GM23248 (cell line): ENCODE results near the gene SLC9A9. TPM values are rescaled to one million over a fixed set of nuclear protein-coding genes. Genes with fewer than 3 reads are reported as not detected.

Experiments used
- DNase-seq: peaks from one replicate; pipeline ENCODE4 v3.0.0-alpha.2; 2015
- H2AFZ ChIP-seq: fragments of 200-600 bp; sonication (generic); 2 replicates; pipeline ENCODE4 v1.6.1; 2016; ENCODE audit warnings: antibody characterized with exemption
- H3F3A ChIP-seq: fragments of 200-600 bp; sonication (generic); 2 replicates; pipeline ENCODE4 v1.6.1; 2016; ENCODE audit warnings: mild to moderate bottlenecking, antibody characterized with exemption, mixed run types; ENCODE audit not compliant: insufficient read depth
- H3K27ac ChIP-seq: fragments of 200-600 bp; sonication (generic); 2 replicates; pipeline ENCODE4 v1.5.1; 2016; ENCODE audit warnings: mild to moderate bottlenecking
- H3K27me3 ChIP-seq: fragments of 200-600 bp; sonication (generic); replicated peaks from 2 replicates; pipeline ENCODE4 v1.6.1; 2016; ENCODE audit warnings: mild to moderate bottlenecking; ENCODE audit not compliant: insufficient read depth
- H3K36me3 ChIP-seq: fragments of 200-600 bp; sonication (generic); 2 replicates; pipeline ENCODE4 v1.6.1; 2016; ENCODE audit warnings: low read depth, mild to moderate bottlenecking
- H3K4me1 ChIP-seq: fragments of 200-600 bp; sonication (generic); 2 replicates; pipeline ENCODE4 v1.6.1; 2016; ENCODE audit warnings: mild to moderate bottlenecking; ENCODE audit not compliant: insufficient read depth
- H3K4me2 ChIP-seq: fragments of 200-600 bp; sonication (generic); one replicate; pipeline ENCODE4 v1.6.1; 2016; ENCODE audit warnings: mild to moderate bottlenecking; ENCODE audit not compliant: unreplicated experiment
- H3K4me3 ChIP-seq: fragments of 200-600 bp; sonication (generic); 2 replicates; pipeline ENCODE4 v1.5.1; 2016; ENCODE audit warnings: mild to moderate bottlenecking
- H3K79me2 ChIP-seq: fragments of 200-600 bp; sonication (generic); 2 replicates; pipeline ENCODE4 v1.6.1; 2016; ENCODE audit warnings: mild to moderate bottlenecking; ENCODE audit not compliant: insufficient read depth
- H3K9ac ChIP-seq: fragments of 200-600 bp; sonication (generic); 2 replicates; pipeline ENCODE4 v1.6.1; 2016; ENCODE audit warnings: mild to moderate bottlenecking
- H3K9me2 ChIP-seq: fragments of 200-600 bp; sonication (generic); 2 replicates; pipeline ENCODE4 v1.6.1; 2016; ENCODE audit warnings: mixed run types, mild to moderate bottlenecking, moderate library complexity; ENCODE audit not compliant: insufficient read depth
- H3K9me3 ChIP-seq: fragments of 200-600 bp; sonication (generic); one replicate; pipeline ENCODE4 v1.6.1; 2017; ENCODE audit warnings: low read depth
- H4K20me1 ChIP-seq: fragments of 200-600 bp; sonication (generic); 2 replicates; pipeline ENCODE4 v1.6.0; 2016; ENCODE audit not compliant: insufficient read depth
- EZH2 ChIP-seq: fragments of 200-600 bp; sonication (generic); IDR thresholded peaks from 2 replicates; pipeline ENCODE4 v1.6.1; 2018; ENCODE audit warnings: antibody characterized with exemption, mild to moderate bottlenecking; ENCODE audit not compliant: insufficient read depth, poor library complexity, severe bottlenecking
- EZH2phosphoT487 ChIP-seq: fragments of 200-600 bp; sonication (generic); IDR thresholded peaks from 2 replicates; pipeline ENCODE4 v1.6.1; 2018; ENCODE audit warnings: antibody characterized with exemption, moderate library complexity, mild to moderate bottlenecking, low read depth; ENCODE audit not compliant: insufficient read depth
- WGBS, 2 experiments: methylation state at CpG; one replicate each; pipeline ENCODE4 v1.1.6; 2015 to 2017; ENCODE audit warnings: low lambda C conversion rate in 2 of 2, low coverage in 1 of 2; ENCODE audit errors: missing lambda C conversion rate in 2 of 2; 5-methylcytosine and 5-hydroxymethylcytosine counted together
- in situ Hi-C: fragments of 300-500 bp; cut with MboI; formaldehyde crosslinking; loops from 2 replicates; pipeline ENCODE4 v1.15.0; 2020
- polyA plus RNA-seq: library from polyadenylated mRNA; unstranded; fragments of >200 nt; fragmentation: Nextera tagmentation; extraction: Ambion mirVana; gene quantifications from 2 replicates; pipeline ENCODE4 v1.2.1, GENCODE V29; 2016
- total RNA-seq: library from RNA; depleted of rRNA; stranded (reverse); fragments of >200 nt; shearing (Covaris generic); gene quantifications from 2 replicates; pipeline ENCODE4 v1.2.3, GENCODE V29; 2014

SLC9A9 gene
- total and polyA plus RNA-seq, 2 experiments from 2014 or later, result 2.8 to 3.2 TPM

GRCh38 chr3:143479727-143480126 is 368.5 kb downstream of the SLC9A9 start:
- Histone ChIP-seq H3K9me3 (no peaks in the 10 kb centered on the region), H3F3A (no peaks in the 10 kb centered on the region), H3K9me2 (no peaks in the 10 kb centered on the region), H3K27me3 (no peaks in the 10 kb centered on the region), H3K36me3 (no peaks in the 10 kb centered on the region), H3K4me2 (no peak overlapping the region), H2AFZ (no peak overlapping the region), H3K27ac (no peak overlapping the region), H4K20me1 (no peaks in the 10 kb centered on the region), H3K9ac (no peak overlapping the region), H3K4me3 (no peak overlapping the region), H3K79me2 (no peaks in the 10 kb centered on the region), H3K4me1 (peaks cover 11% of the 10 kb centered on the region; the same call in 1 of the 2 replicates)
- TF ChIP-seq EZH2phosphoT487 (no peak), EZH2 (no peak)
- in situ Hi-C loops, result no loop called here
- 95 to 96% methylated on average over 1 of the region's 1 CpG for WGBS, 2 experiments
- no peak for DNase-seq

- H3K9ac ChIP-seq, result no peak overlapping the region
- H3K36me3 ChIP-seq, result no peaks in the 10 kb centered on the region
- peaks cover 11% of the 10 kb centered on the region; the same call in 1 of the 2 replicates for H3K4me1 ChIP-seq
- DNase-seq, result no peak
- H3K9me2 ChIP-seq, result no peaks in the 10 kb centered on the region
- 65 to 74% methylated on average over 3 of the region's 3 CpGs for WGBS, 2 experiments
- H3K79me2 ChIP-seq, result no peaks in the 10 kb centered on the region
- in situ Hi-C loops, result no loop called here
- no peaks in the 10 kb centered on the region for H4K20me1 ChIP-seq
- TF ChIP-seq EZH2phosphoT487 (no peak), EZH2 (no peak)
- no peak overlapping the region for H3K27ac ChIP-seq
- H3F3A ChIP-seq, result no peaks in the 10 kb centered on the region
- H3K9me3 ChIP-seq, result no peaks in the 10 kb centered on the region
- no peak overlapping the region for H3K4me2 ChIP-seq
- no peaks in the 10 kb centered on the region for H3K27me3 ChIP-seq
- no peak overlapping the region for H3K4me3 ChIP-seq
- H2AFZ ChIP-seq, result no peak overlapping the region
Measured at GRCh38 chr3:143478115-143478693, 370.1 kb downstream of the SLC9A9 start.

- no peak overlapping the region for H2AFZ ChIP-seq
- no peak overlapping the region for H3K4me2 ChIP-seq
- H3K27me3 ChIP-seq, result no peaks in the 10 kb centered on the region
- H3K79me2 ChIP-seq, result no peaks in the 10 kb centered on the region
- 0 out of 2 replicates have a peak, but pooled peaks cover 4% of the 10 kb centered on the region for H3K4me1 ChIP-seq
- no peaks in the 10 kb centered on the region for H4K20me1 ChIP-seq
- TF ChIP-seq EZH2phosphoT487 (no peak), EZH2 (no peak)
- no peaks in the 10 kb centered on the region for H3F3A ChIP-seq
- H3K9ac ChIP-seq, result no peak overlapping the region
- DNase-seq, result peak; percentile 8
- H3K36me3 ChIP-seq, result no peaks in the 10 kb centered on the region
- no peaks in the 10 kb centered on the region for H3K9me3 ChIP-seq
- in situ Hi-C loops, result no loop called here
- no peaks in the 10 kb centered on the region for H3K9me2 ChIP-seq
- WGBS, 2 experiments, result 90 to 91% methylated on average over 4 to 7 of the region's 7 CpGs
- no peak overlapping the region for H3K4me3 ChIP-seq
- no peak overlapping the region for H3K27ac ChIP-seq
Measured at GRCh38 chr3:143476965-143477640, 371.2 kb downstream of the SLC9A9 start.

GRCh38 chr3:143475981-143476380 is 372.3 kb downstream of the SLC9A9 start:
- WGBS, 2 experiments, result 72 to 73% methylated on average over 3 of the region's 3 CpGs
- H3K4me1 ChIP-seq, result 0 out of 2 replicates have a peak, but pooled peaks cover 2% of the 10 kb centered on the region
- H4K20me1 ChIP-seq, result no peaks in the 10 kb centered on the region

More at GRCh38 chr3:143475981-143476380, 372.3 kb downstream of the SLC9A9 start:
- H3K27me3 ChIP-seq, result no peaks in the 10 kb centered on the region
- no peaks in the 10 kb centered on the region for H3K36me3 ChIP-seq
- no peaks in the 10 kb centered on the region for H3F3A ChIP-seq
- in situ Hi-C loops, result no loop called here
- no peaks in the 10 kb centered on the region for H3K9me3 ChIP-seq
- no peak overlapping the region for H3K27ac ChIP-seq
- TF ChIP-seq EZH2phosphoT487 (no peak), EZH2 (no peak)
- H3K79me2 ChIP-seq, result no peaks in the 10 kb centered on the region
- no peaks in the 10 kb centered on the region for H3K9me2 ChIP-seq
- H3K9ac ChIP-seq, result no peak overlapping the region
- no peak overlapping the region for H3K4me2 ChIP-seq
- H2AFZ ChIP-seq, result no peak overlapping the region
- no peak overlapping the region for H3K4me3 ChIP-seq
- no peak for DNase-seq
